SK-N-SH (cell line): ENCODE data around the gene MYH6. TPM values are rescaled to one million over a fixed set of nuclear protein-coding genes. Genes with fewer than 3 reads are reported as not detected.
"Not testable (repeated sequence)": the region's sequence is repeated elsewhere in the genome, so short reads cannot be mapped to it uniquely, and the experiment has no call there.

Source experiments
- CTCF ChIA-PET: fragments of 300-600, 350-600 bp; formaldehyde crosslinking; extraction: SDS; loops from one replicate; lab custom pipeline; 2021; lab: Yijun Ruan, JAX
- POLR2A ChIA-PET: fragments of 350-600 bp; sonication (Branson Sonifier 250); formaldehyde crosslinking; extraction: SDS; loops from one replicate; lab custom pipeline; 2020; ENCODE audit warnings: antibody characterized with exemption, inconsistent platforms; lab: Yijun Ruan, JAX
- DNase-seq: peaks from one replicate; pipeline ENCODE4 v3.0.0; 2012
- H2AFZ ChIP-seq: fragments of 200-600 bp; sonication (generic); 2 replicates; pipeline ENCODE4 v1.8.1; 2016; ENCODE audit warnings: antibody characterized with exemption, mild to moderate bottlenecking, low read depth
- H3F3A ChIP-seq: fragments of 200-600 bp; sonication (generic); replicated peaks from 2 replicates; pipeline ENCODE3; 2016; ENCODE audit warnings: antibody characterized with exemption, mild to moderate bottlenecking; ENCODE audit not compliant: insufficient read depth
- H3K27ac ChIP-seq, 2 experiments: fragments of 200-500 bp in 1 of 2; fragments of 200-600 bp in 1 of 2; sonication (Bioruptor generic) in 1 of 2; sonication (generic), shearing (Covaris generic) in 1 of 2; 2 replicates each; pipeline versions ENCODE4 v1.5.1 to v1.6.1; 2014 to 2016; ENCODE audit warnings: low read depth in 2 of 2, inconsistent platforms in 1 of 2, low read length in 1 of 2, mild to moderate bottlenecking in 1 of 2, mixed read lengths in 1 of 2
- H3K27me3 ChIP-seq: fragments of 200-600 bp; sonication (generic), shearing (Covaris generic); 2 replicates; pipeline ENCODE4 v1.6.1; 2016; ENCODE audit warnings: mixed run types; ENCODE audit not compliant: insufficient read depth
- H3K36me3 ChIP-seq, 2 experiments: fragments of 200-500 bp in 1 of 2; fragments of 200-600 bp in 1 of 2; sonication (Bioruptor generic) in 1 of 2; sonication (generic) in 1 of 2; replicated peaks in 1 of 2; 2 replicates each; pipeline versions ENCODE3 to v1.5.1; 2014 to 2016; ENCODE audit warnings: low read length in 1 of 2, mild to moderate bottlenecking in 1 of 2; ENCODE audit not compliant: insufficient read depth in 2 of 2, control insufficient read depth in 1 of 2
- H3K4me1 ChIP-seq, 2 experiments: fragments of 200-500 bp in 1 of 2; fragments of 200-600 bp in 1 of 2; sonication (Bioruptor generic) in 1 of 2; sonication (generic), shearing (Covaris generic) in 1 of 2; 2 replicates each; pipeline versions ENCODE4 v1.5.1 to v1.6.1; 2014 to 2016; ENCODE audit warnings: low read depth in 1 of 2, low read length in 1 of 2, mixed run types in 1 of 2; ENCODE audit not compliant: insufficient read depth in 2 of 2, control insufficient read depth in 1 of 2
- H3K4me2 ChIP-seq: fragments of 200-600 bp; sonication (generic), shearing (Covaris generic); 2 replicates; pipeline ENCODE4 v1.6.1; 2017; ENCODE audit warnings: mixed run types
- H3K4me3 ChIP-seq, 2 experiments: fragments of 200-500 bp in 1 of 2; fragments of 200-600 bp in 1 of 2; sonication (Bioruptor generic) in 1 of 2; sonication (generic), shearing (Covaris generic) in 1 of 2; 2 replicates each; pipeline versions ENCODE4 v1.5.1 to v1.8.1; 2014 to 2016; ENCODE audit warnings: low read depth in 2 of 2, inconsistent platforms in 1 of 2, low read length in 1 of 2, mild to moderate bottlenecking in 1 of 2, mixed read lengths in 1 of 2, moderate library complexity in 1 of 2
- H3K79me2 ChIP-seq: fragments of 200-600 bp; sonication (generic); 2 replicates; pipeline ENCODE4 v1.8.1; 2017; ENCODE audit warnings: mild to moderate bottlenecking; ENCODE audit not compliant: insufficient read depth
- H3K9ac ChIP-seq: fragments of 200-600 bp; sonication (generic); 2 replicates; pipeline ENCODE4 v1.6.1; 2017; ENCODE audit warnings: mixed run types
- H3K9me2 ChIP-seq: fragments of 200-600 bp; sonication (generic); 2 replicates; pipeline ENCODE4 v1.6.1; 2017; ENCODE audit warnings: mixed run types
- H3K9me3 ChIP-seq: fragments of 200-600 bp; sonication (generic); 2 replicates; pipeline ENCODE4 v1.6.1; 2017; ENCODE audit warnings: mixed run types, mild to moderate bottlenecking, moderate library complexity
- H4K20me1 ChIP-seq: fragments of 200-600 bp; sonication (generic); 2 replicates; pipeline ENCODE4 v1.6.1; 2017; ENCODE audit warnings: mild to moderate bottlenecking, mixed run types; ENCODE audit not compliant: insufficient read depth
- CHD2 ChIP-seq: fragments of 150-350 bp; IDR thresholded peaks from 2 replicates; pipeline ENCODE4 v1.6.1; 2018; ENCODE audit warnings: low read length; ENCODE audit not compliant: partially characterized antibody
- CTCF ChIP-seq: fragments of 200-600 bp; sonication (generic); IDR thresholded peaks from 2 replicates; pipeline ENCODE4 v1.6.1; 2017; ENCODE audit warnings: antibody characterized with exemption, mild to moderate bottlenecking, moderate library complexity
- ELF1 ChIP-seq: IDR thresholded peaks from 2 replicates; pipeline ENCODE4 v1.4.0; 2012
- FOSL2 ChIP-seq: IDR thresholded peaks from 2 replicates; pipeline ENCODE4 v1.4.0; 2012; ENCODE audit warnings: low read depth, mild to moderate bottlenecking, moderate library complexity, borderline replicate concordance
- FOXJ3 ChIP-seq: sonication (generic); formaldehyde crosslinking; IDR thresholded peaks from 2 replicates; pipeline ENCODE4 v1.5.1; 2020; ENCODE audit warnings: mild to moderate bottlenecking, missing genetic modification reagents
- FOXM1 ChIP-seq: IDR thresholded peaks from 2 replicates; pipeline ENCODE4 v1.4.0; 2012; ENCODE audit warnings: low read depth, mild to moderate bottlenecking
- GABPA ChIP-seq: IDR thresholded peaks from 2 replicates; pipeline ENCODE4 v1.4.0; 2012; ENCODE audit warnings: low read depth, mild to moderate bottlenecking
- MAX ChIP-seq: IDR thresholded peaks from 2 replicates; pipeline ENCODE4 v1.4.0; 2012; ENCODE audit warnings: low read depth
- MEF2A ChIP-seq: IDR thresholded peaks from 2 replicates; pipeline ENCODE4 v1.4.0; 2012; ENCODE audit warnings: low read depth, borderline replicate concordance
- PBX3 ChIP-seq: IDR thresholded peaks from 2 replicates; pipeline ENCODE4; 2012
- RCOR1 ChIP-seq: fragments of 150-350 bp; IDR thresholded peaks from 2 replicates; pipeline ENCODE4 v1.6.1; 2017; ENCODE audit warnings: antibody characterized with exemption, low read length
- SIN3A ChIP-seq: IDR thresholded peaks from 2 replicates; pipeline ENCODE4 v1.6.1; 2012; ENCODE audit warnings: low read depth, mild to moderate bottlenecking, low read length, moderate library complexity, borderline replicate concordance
- SMC3 ChIP-seq: IDR thresholded peaks from 2 replicates; pipeline ENCODE4 v1.6.1; 2012; ENCODE audit warnings: low read depth, low read length, improper control_type of control experiment
- TAF1 ChIP-seq: IDR thresholded peaks from 2 replicates; pipeline ENCODE4 v1.6.1; 2012; ENCODE audit warnings: low read depth, mild to moderate bottlenecking, low read length, moderate library complexity, borderline replicate concordance
- TCF12 ChIP-seq: IDR thresholded peaks from 2 replicates; pipeline ENCODE4 v1.4.0; 2012
- TEAD4 ChIP-seq: IDR thresholded peaks from 2 replicates; pipeline ENCODE4 v1.4.0; 2012; ENCODE audit warnings: mild to moderate bottlenecking, borderline replicate concordance; ENCODE audit not compliant: insufficient read depth
- YY1 ChIP-seq: IDR thresholded peaks from 2 replicates; pipeline ENCODE4 v1.4.0; 2012; ENCODE audit warnings: low read depth, mild to moderate bottlenecking
- ZBTB33 ChIP-seq: IDR thresholded peaks from 2 replicates; pipeline ENCODE4 v1.4.0; 2012; ENCODE audit warnings: low read depth, borderline replicate concordance
- WGBS: methylation state at CpG from one replicate; pipeline ENCODE4 v1.1.6; 2017; ENCODE audit warnings: low lambda C conversion rate; 5-methylcytosine and 5-hydroxymethylcytosine counted together
- polyA plus RNA-seq, 3 experiments: library from polyadenylated mRNA; depleted of rRNA; stranded (reverse); fragments of >200 nt; gene quantifications; 2 replicates each; pipeline ENCODE4 v1.2.3, GENCODE V29; 2012

Gene MYH6
- polyA plus RNA-seq, 1 of the 3 experiments (the other 2 are of a cell fraction): not detected

- H3K9me2 ChIP-seq: no peaks in the 10 kb centered on the region
- CTCF ChIA-PET: no interaction called here
Measured at GRCh38 chr14:23401291-23401690, 6.8 kb downstream of the MYH6 start.

GRCh38 chr14:23400496-23401149 lies 7.5 kb downstream of the MYH6 start:
- H2AFZ ChIP-seq, H3K36me3 ChIP-seq, DNase-seq, H3F3A ChIP-seq, H3K27ac ChIP-seq, POLR2A ChIA-PET, H3K9me3 ChIP-seq, H4K20me1 ChIP-seq, H3K4me1 ChIP-seq, CTCF ChIA-PET, H3K4me3 ChIP-seq, H3K9ac ChIP-seq, H3K79me2 ChIP-seq, H3K4me2 ChIP-seq, H3K9me2 ChIP-seq: not testable (repeated sequence)
- peaks cover 22% of the 10 kb centered on the region; the same call in 1 of the 2 replicates for H3K27me3 ChIP-seq
- WGBS: 25% methylated on average over 13 of the region's 16 CpGs

More at GRCh38 chr14:23401291-23401690, 6.8 kb downstream of the MYH6 start:
- H3K9me3 ChIP-seq: no peaks in the 10 kb centered on the region
- H3K4me3 ChIP-seq: no peak overlapping the region
- peaks cover 26% of the 10 kb centered on the region; the same call in 1 of the 2 replicates for H3K27me3 ChIP-seq
- POLR2A ChIA-PET: no interaction called here
- 40% methylated on average over 3 of the region's 4 CpGs for WGBS
- H3K4me2 ChIP-seq: no peak overlapping the region
- H4K20me1 ChIP-seq: no peaks in the 10 kb centered on the region
- H3F3A ChIP-seq: no peaks in the 10 kb centered on the region
- H3K9ac ChIP-seq: no peak overlapping the region
- H3K27ac ChIP-seq: no peak overlapping the region
- H3K36me3 ChIP-seq: no peaks in the 10 kb centered on the region
- H3K79me2 ChIP-seq: no peaks in the 10 kb centered on the region
- TF ChIP-seq MEF2A (no peak), CHD2 (no peak), TCF12 (no peak), TAF1 (no peak), ELF1 (no peak), RCOR1 (no peak), MAX (no peak), CTCF (no peak), SIN3A (no peak), FOXJ3 (no peak), ZBTB33 (no peak), YY1 (no peak), FOXM1 (no peak), SMC3 (no peak), PBX3 (no peak), GABPA (no peak), TEAD4 (no peak), FOSL2 (no peak)
- no peak for DNase-seq
- H3K4me1 ChIP-seq: no peaks in the 10 kb centered on the region; a peak in 1 of 4 replicates
- no peak overlapping the region for H2AFZ ChIP-seq
